Activated T-helper 2 cell treated with anti-CD3 and anti-CD28 coated beads, Interferon-gamma antibody, Interleukin-2, Interleukin-4, amounts not matched to agents 10 μg/mL and 5 μg/mL and 100 μg/mL, durations not matched to agents 14 hours and 24 hours and 36 hours (primary cell): ENCODE data around the gene PCBP3. TPM values are rescaled to one million over a fixed set of nuclear protein-coding genes. Genes with fewer than 3 reads are reported as not detected.

Experiments
- DNase-seq: peaks from one replicate; pipeline ENCODE4 v3.0.0; 2021; ENCODE audit warnings: low spot score
- H3K27ac Mint-ChIP-seq: one replicate; pipeline ENCODE4 v1.8.0; 2021; ENCODE audit warnings: mixed read lengths
- H3K27me3 Mint-ChIP-seq: one replicate; pipeline ENCODE4 v1.8.0; 2021; ENCODE audit warnings: low read depth, mixed read lengths
- H3K36me3 Mint-ChIP-seq: one replicate; pipeline ENCODE4 v1.8.0; 2021; ENCODE audit warnings: low read depth, mixed read lengths
- H3K4me1 Mint-ChIP-seq: one replicate; pipeline ENCODE4 v1.8.0; 2021; ENCODE audit warnings: low read depth, mixed read lengths
- H3K4me3 Mint-ChIP-seq: one replicate; pipeline ENCODE4 v1.8.0; 2021; ENCODE audit warnings: low read depth, mild to moderate bottlenecking, moderate library complexity, mixed read lengths
- H3K9me3 Mint-ChIP-seq: one replicate; pipeline ENCODE4 v1.8.0; 2021; ENCODE audit warnings: mixed read lengths
- intact Hi-C: fragments of 100-400 bp; cut with micrococcal nuclease; formaldehyde crosslinking; loops from one replicate; pipeline ENCODE4 v1.15.1; 2023
- total RNA-seq: library from RNA; stranded (reverse); gene quantifications from 2 replicates; pipeline ENCODE4 v1.2.3, GENCODE V29; 2022

The PCBP3 gene
- total RNA-seq, 1 donor from 2014 or later = 6.9 TPM

DNA sequence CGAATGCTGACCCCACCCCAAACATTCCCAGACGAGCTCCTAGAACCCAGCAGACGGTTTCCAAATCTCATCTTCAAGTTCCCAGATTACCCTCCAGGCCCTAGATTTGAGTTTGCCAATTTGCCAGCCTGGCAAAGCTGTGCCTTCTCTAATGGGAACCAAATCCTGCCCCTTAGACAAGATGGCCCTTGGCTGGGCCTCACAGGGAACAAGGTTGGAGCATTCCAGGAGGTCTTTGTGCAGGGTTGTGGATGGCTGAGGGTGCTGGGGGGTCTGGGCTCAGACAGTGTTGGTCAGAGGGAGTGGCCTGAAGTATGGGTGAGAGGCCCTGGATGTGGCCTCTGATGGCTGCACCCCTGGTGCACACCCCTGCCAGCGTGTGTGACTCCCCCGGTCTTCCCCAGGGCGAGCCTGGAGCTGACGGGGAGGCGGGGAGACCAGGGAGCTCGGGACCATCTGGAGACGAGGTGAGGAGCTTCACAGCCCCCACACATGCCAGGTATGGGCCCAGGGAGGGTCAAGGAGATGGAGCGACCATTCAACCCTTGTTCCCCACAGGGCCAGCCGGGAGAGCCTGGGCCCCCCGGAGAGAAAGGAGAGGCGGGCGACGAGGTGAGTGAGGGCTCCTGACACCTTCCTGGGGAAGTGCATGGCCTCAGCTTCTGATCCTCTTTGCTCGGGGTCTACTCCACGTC is 348.2 kb downstream of the PCBP3 start:
- DNase-seq = no peak

More for the DNA sequence above, 348.2 kb downstream of the PCBP3 start:
- H3K27ac Mint-ChIP-seq = no peak overlapping the region
- no peaks in the 10 kb centered on the region for H3K9me3 Mint-ChIP-seq
- H3K36me3 Mint-ChIP-seq = no peaks in the 10 kb centered on the region
- intact Hi-C loops = no loop called here
- no peaks in the 10 kb centered on the region for H3K27me3 Mint-ChIP-seq
- H3K4me1 Mint-ChIP-seq = no peaks in the 10 kb centered on the region
- no peak overlapping the region for H3K4me3 Mint-ChIP-seq

Other genes with a start within 250 kb of the PCBP3 start
- gene COL18A1, start 238.6 kb upstream of the PCBP3 start, total RNA-seq = 2.9 and 3.4 TPM in 2 replicates
- gene SLC19A1, start 101.3 kb upstream of the PCBP3 start, total RNA-seq = 68.1 and 72.7 TPM in 2 replicates